Measurements from ENCODE around the gene VCAN. TPM values are rescaled to one million over a fixed set of nuclear protein-coding genes. Genes with fewer than 3 reads are reported as not detected.

VCAN gene
- total RNA-seq, 4 donors from 2014 or later, result 51.6 to 144 (median 91.3) TPM

GRCh38 chr5:83446253-83446947 lies 25.1 kb upstream of the VCAN start:
- TF ChIP-seq, protein P1, sequence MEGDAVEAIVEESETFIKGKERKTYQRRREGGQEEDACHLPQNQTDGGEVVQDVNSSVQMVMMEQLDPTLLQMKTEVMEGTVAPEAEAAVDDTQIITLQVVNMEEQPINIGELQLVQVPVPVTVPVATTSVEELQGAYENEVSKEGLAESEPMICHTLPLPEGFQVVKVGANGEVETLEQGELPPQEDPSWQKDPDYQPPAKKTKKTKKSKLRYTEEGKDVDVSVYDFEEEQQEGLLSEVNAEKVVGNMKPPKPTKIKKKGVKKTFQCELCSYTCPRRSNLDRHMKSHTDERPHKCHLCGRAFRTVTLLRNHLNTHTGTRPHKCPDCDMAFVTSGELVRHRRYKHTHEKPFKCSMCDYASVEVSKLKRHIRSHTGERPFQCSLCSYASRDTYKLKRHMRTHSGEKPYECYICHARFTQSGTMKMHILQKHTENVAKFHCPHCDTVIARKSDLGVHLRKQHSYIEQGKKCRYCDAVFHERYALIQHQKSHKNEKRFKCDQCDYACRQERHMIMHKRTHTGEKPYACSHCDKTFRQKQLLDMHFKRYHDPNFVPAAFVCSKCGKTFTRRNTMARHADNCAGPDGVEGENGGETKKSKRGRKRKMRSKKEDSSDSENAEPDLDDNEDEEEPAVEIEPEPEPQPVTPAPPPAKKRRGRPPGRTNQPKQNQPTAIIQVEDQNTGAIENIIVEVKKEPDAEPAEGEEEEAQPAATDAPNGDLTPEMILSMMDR (IDR thresholded peaks at IDR 0.05), result no peak
- DNase-seq (ENCODE audit: low spot score), result no peak
- no peak for ATAC-seq (ENCODE audit: low FRiP score)

GRCh38 chr5:83447533-83447932 lies 24.0 kb upstream of the VCAN start:
- ATAC-seq (ENCODE audit: low FRiP score) (no peak), DNase-seq (ENCODE audit: low spot score) (no peak)
- TF ChIP-seq, protein P1 (IDR thresholded peaks at IDR 0.05), result no peak

GRCh38 chr5:83450183-83450966 lies 21.2 kb upstream of the VCAN start:
- TF ChIP-seq, protein P1 (IDR thresholded peaks at IDR 0.05), result no peak
- no peak for ATAC-seq (ENCODE audit: low FRiP score)
- DNase-seq (ENCODE audit: low spot score), result no peak

GRCh38 chr5:83450967-83451248 lies 20.6 kb upstream of the VCAN start:
- TF ChIP-seq, protein P1 (IDR thresholded peaks at IDR 0.05), result no peak
- ATAC-seq (ENCODE audit: low FRiP score), result no peak
- no peak for DNase-seq (ENCODE audit: low spot score)

DNA sequence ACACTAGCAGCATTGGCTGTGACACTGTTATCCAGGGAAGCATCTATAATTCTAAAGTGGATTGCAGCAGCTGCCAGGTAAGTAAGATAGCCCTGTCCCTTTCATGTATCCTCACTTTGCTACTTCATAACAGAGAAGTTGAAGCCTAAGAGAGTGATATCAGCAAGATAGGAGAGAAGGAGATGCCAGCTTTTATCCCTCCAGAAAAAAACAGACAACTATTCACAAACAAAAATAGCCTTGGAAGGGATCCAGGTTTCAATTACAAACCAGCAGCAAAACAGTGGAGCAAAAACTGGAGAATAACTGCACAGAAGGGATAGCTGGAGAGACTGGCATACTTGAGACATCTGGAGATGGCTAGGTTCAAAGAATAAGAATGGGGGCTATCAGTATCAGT lies 19.6 kb upstream of the VCAN start:
- TF ChIP-seq, protein P1 (IDR thresholded peaks at IDR 0.05), result no peak
- DNase-seq (ENCODE audit: low spot score), result no peak
- ATAC-seq (ENCODE audit: low FRiP score), result no peak

DNA sequence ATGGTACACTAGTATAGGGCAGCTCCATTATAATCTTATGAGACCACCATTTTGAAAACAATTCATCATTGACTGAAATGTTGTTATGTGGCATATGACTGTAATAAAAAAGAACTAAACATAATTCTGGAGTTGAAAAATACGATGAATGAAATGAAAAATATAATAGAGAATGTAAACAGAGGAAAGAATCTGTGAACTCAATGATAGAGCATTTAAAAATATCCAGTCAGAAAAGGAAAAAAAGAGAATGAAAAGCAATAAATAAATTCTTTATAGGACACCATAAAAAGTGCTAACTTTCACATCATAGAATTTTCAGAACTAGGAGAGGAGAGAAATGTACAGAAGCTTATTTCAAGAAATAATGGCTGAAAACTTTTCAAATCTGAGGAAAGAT lies 17.6 kb upstream of the VCAN start:
- ATAC-seq (ENCODE audit: low FRiP score), result no peak
- TF ChIP-seq, protein P1 (IDR thresholded peaks at IDR 0.05), result no peak
- no peak for DNase-seq (ENCODE audit: low spot score)

DNA sequence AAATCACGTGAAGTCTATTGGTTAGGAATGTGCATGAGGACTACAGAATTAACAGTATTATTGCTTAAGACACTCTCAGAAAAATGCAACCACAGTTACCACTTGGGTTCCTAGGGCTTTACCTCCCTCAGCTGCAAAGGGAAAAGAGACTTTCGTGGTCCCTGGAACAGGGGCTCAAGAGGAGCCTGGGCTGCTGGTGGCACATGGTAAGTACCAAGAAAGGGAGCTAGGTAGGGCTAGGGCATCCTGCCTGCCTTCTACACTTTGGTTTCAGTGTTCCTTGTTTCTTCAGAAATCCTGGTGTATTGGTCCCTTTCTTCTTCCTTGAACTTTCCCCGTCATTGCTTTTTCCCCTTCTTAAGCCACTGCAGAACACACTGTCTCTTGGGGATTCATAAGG lies 7.3 kb upstream of the VCAN start:
- DNase-seq (ENCODE audit: low spot score) (no peak), ATAC-seq (ENCODE audit: low FRiP score) (no peak)
- TF ChIP-seq, protein P1 (IDR thresholded peaks at IDR 0.05), result no peak
